OCI-LY7 (cell line): Measurements from ENCODE around the gene FAM107B. TPM values are rescaled to one million over a fixed set of nuclear protein-coding genes. Genes with fewer than 3 reads are reported as not detected.

ENCODE experiments used
- BruUV-seq: library from RNA; stranded (reverse); fragments of 400-500 nt; replicated peaks from 2 replicates; lab custom pipeline; 2021; lab: Mats Ljungman, UMichigan
- CTCF ChIA-PET: fragments of 300-600 bp; sonication (Branson Sonifier 250); formaldehyde crosslinking; loops from one replicate; lab custom pipeline; 2022; ENCODE audit warnings: antibody characterized with exemption; ENCODE audit not compliant: unreplicated experiment; lab: Charles Lee
- POLR2A ChIA-PET: fragments of 300-600 bp; sonication (Branson Sonifier 250); formaldehyde crosslinking; loops from one replicate; lab custom pipeline; 2022; ENCODE audit warnings: antibody characterized with exemption; lab: Charles Lee
- DNase-seq: peaks from one replicate; pipeline ENCODE4 v3.0.0-alpha.2; 2015; ENCODE audit warnings: low spot score
- H2AFZ ChIP-seq: fragments of 200-600 bp; sonication (generic), shearing (Covaris generic); 2 replicates; pipeline ENCODE4 v1.6.1; 2014; ENCODE audit warnings: mild to moderate bottlenecking, antibody characterized with exemption, low read length, moderate library complexity
- H3K27ac ChIP-seq: fragments of 200-600 bp; sonication (generic); 2 replicates; pipeline ENCODE4 v1.5.1; 2014; ENCODE audit warnings: mixed run types, low read depth, mild to moderate bottlenecking, moderate library complexity, low read length, inconsistent platforms; ENCODE audit not compliant: poor library complexity, severe bottlenecking
- H3K36me3 ChIP-seq: fragments of 200-600 bp; sonication (generic); 2 replicates; pipeline ENCODE4 v1.6.1; 2014; ENCODE audit warnings: mild to moderate bottlenecking, antibody characterized with exemption, low read length, moderate library complexity, mixed read lengths; ENCODE audit not compliant: insufficient read depth
- H3K4me1 ChIP-seq: fragments of 200-600 bp; sonication (generic); 2 replicates; pipeline ENCODE4 v1.5.1; 2014; ENCODE audit warnings: mild to moderate bottlenecking, low read length; ENCODE audit not compliant: insufficient read depth, poor library complexity, severe bottlenecking
- H3K4me2 ChIP-seq: fragments of 200-600 bp; sonication (generic); 2 replicates; pipeline ENCODE4 v1.6.1; 2014; ENCODE audit warnings: mild to moderate bottlenecking, low read length
- H3K4me3 ChIP-seq: fragments of 200-600 bp; sonication (generic); 2 replicates; pipeline ENCODE4 v1.5.1; 2014; ENCODE audit warnings: mild to moderate bottlenecking, low read depth, low read length; ENCODE audit not compliant: poor library complexity, severe bottlenecking
- H3K79me2 ChIP-seq: fragments of 200-600 bp; sonication (generic); 2 replicates; pipeline ENCODE4 v1.6.1; 2016; ENCODE audit warnings: low read depth, mild to moderate bottlenecking, low read length, moderate library complexity, mixed read lengths; ENCODE audit not compliant: insufficient read depth
- H3K9me2 ChIP-seq: fragments of 200-600 bp; sonication (generic); 2 replicates; pipeline ENCODE4 v1.6.1; 2016; ENCODE audit warnings: mild to moderate bottlenecking, low read length, mixed read lengths; ENCODE audit not compliant: insufficient read depth
- H3K9me3 ChIP-seq: fragments of 200-600 bp; sonication (generic); 2 replicates; pipeline ENCODE4 v1.6.1; 2014; ENCODE audit warnings: mild to moderate bottlenecking, mixed run types, low read length, mixed read lengths
- H4K20me1 ChIP-seq: fragments of 200-600 bp; sonication (generic); 2 replicates; pipeline ENCODE4 v1.6.1; 2014; ENCODE audit warnings: mild to moderate bottlenecking, antibody characterized with exemption, low read length, moderate library complexity, mixed read lengths; ENCODE audit not compliant: insufficient read depth
- EZH2phosphoT487 ChIP-seq: fragments of 200-600 bp; sonication (generic); IDR thresholded peaks from 2 replicates; pipeline ENCODE4 v1.6.1; 2018; ENCODE audit warnings: low read depth, borderline replicate concordance, mild to moderate bottlenecking, mixed run types, antibody characterized with exemption, low read length, moderate library complexity, mixed read lengths
- intact Hi-C: fragments of 100-400 bp; cut with micrococcal nuclease; formaldehyde crosslinking; loops from one replicate; pipeline ENCODE4 v1.10.0; 2022; ENCODE audit not compliant: unreplicated experiment
- total RNA-seq, 2 experiments: library from RNA; depleted of rRNA in 1 of 2; stranded (reverse); fragments of >200 nt in 1 of 2; shearing (Covaris generic) in 1 of 2; gene quantifications; 2 replicates each; pipeline ENCODE4 v1.2.3, GENCODE V29; 2014 to 2022
- TF ChIP-seq, protein P1 (sequence below): fragments of 200-600 bp; sonication (generic); conservative IDR thresholded peaks from 2 replicates; pipeline ENCODE4 v1.5.1; 2014; ENCODE audit warnings: mild to moderate bottlenecking, antibody characterized with exemption, low read length, moderate library complexity, mixed read lengths

The FAM107B gene
- total RNA-seq, 2 experiments from 2014 or later: 114 to 398 TPM

DNA sequence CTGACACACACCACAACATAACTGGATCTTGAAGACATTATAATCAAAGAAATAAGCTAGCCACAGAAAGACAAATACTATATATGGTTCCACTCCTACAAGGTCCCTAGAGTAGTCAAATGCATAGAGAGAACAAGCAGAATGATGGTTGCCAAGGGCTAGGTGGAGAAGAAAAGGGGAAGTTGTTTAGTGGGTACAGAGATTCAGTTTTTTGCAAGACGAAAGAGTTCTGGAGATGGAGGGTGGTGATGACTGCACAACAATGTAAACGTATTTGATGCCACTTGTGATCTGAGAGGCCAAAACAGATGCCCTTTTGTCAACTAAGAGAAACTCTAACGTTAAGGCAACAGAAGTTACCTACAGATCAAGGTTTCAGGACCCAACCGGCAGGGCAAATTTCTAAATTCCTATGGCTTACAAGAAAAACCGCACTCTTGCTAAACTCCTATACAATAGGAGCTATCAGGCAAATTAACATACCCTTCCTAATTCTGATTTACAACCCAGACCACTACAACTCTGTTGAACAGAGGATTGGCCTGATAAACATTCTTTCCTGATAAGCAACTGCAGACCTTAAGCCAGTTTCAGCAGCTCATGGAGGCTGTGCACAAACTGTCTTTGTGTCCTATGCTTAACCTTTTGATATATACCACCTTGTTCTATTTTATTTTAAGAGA is 69.0 kb downstream of the FAM107B start:
- ChIA-PET POLR2A (interaction anchor here (0.6 to 1.1 kb wide), 5 partner anchors 16 to 162 kb away, joined by 3 read pairs; no protein-coding TSS in a partner anchor), CTCF (no interaction called here)
- DNase-seq: peak; percentile 37

DNA sequence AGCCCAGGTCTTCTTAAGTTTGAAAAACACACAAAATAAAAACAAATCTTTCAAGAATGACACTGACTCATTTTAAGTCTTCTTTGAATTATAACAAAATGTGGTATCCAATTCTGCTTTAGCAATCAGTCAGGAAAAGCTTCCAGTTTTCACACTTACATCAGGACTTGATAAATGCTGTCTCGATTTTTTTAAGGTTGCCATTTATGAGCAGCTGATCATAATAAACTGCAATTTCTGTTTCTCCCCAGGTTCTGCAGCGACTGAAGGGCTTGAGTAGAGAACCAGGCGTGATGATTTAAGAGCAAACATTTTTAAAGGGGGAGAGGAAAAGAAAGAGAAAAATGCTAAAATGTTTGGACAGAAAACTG is 71.1 kb downstream of the FAM107B start:
- CTCF ChIA-PET: no interaction called here
- Histone ChIP-seq H3K79me2 (no peaks in the 10 kb centered on the region), H4K20me1 (no peaks in the 10 kb centered on the region), H3K9me2 (no peaks in the 10 kb centered on the region), H3K4me3 (no peak overlapping the region), H3K4me1 (peaks cover 6% of the 10 kb centered on the region), H2AFZ (no peak overlapping the region), H3K4me2 (no peak overlapping the region), H3K27ac (no peak overlapping the region), H3K9me3 (no peaks in the 10 kb centered on the region), H3K36me3 (no peaks in the 10 kb centered on the region)
- POLR2A ChIA-PET: no interaction called here
- BruUV-seq: no TSS peak
- TF ChIP-seq EZH2phosphoT487: no peak
- TF ChIP-seq, protein P1, sequence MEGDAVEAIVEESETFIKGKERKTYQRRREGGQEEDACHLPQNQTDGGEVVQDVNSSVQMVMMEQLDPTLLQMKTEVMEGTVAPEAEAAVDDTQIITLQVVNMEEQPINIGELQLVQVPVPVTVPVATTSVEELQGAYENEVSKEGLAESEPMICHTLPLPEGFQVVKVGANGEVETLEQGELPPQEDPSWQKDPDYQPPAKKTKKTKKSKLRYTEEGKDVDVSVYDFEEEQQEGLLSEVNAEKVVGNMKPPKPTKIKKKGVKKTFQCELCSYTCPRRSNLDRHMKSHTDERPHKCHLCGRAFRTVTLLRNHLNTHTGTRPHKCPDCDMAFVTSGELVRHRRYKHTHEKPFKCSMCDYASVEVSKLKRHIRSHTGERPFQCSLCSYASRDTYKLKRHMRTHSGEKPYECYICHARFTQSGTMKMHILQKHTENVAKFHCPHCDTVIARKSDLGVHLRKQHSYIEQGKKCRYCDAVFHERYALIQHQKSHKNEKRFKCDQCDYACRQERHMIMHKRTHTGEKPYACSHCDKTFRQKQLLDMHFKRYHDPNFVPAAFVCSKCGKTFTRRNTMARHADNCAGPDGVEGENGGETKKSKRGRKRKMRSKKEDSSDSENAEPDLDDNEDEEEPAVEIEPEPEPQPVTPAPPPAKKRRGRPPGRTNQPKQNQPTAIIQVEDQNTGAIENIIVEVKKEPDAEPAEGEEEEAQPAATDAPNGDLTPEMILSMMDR: no peak
- no peak for DNase-seq
- intact Hi-C loops: no loop called here

More for the DNA sequence above, 69.0 kb downstream of the FAM107B start:
- Histone ChIP-seq H3K27ac (no peak overlapping the region), H3K79me2 (no peaks in the 10 kb centered on the region), H3K36me3 (no peaks in the 10 kb centered on the region), H3K4me3 (no peak overlapping the region), H2AFZ (no peak overlapping the region), H3K4me1 (peaks cover 6% of the 10 kb centered on the region), H3K9me3 (no peaks in the 10 kb centered on the region), H4K20me1 (no peaks in the 10 kb centered on the region), H3K4me2 (no peak overlapping the region), H3K9me2 (no peaks in the 10 kb centered on the region)
- intact Hi-C loops: no loop called here
- TF ChIP-seq, protein P1: no peak
- no peak for TF ChIP-seq EZH2phosphoT487
- no TSS peak for BruUV-seq

GRCh38 chr10:14701466-14701865 is 73.2 kb downstream of the FAM107B start:
- ChIA-PET CTCF (no interaction called here), POLR2A (no interaction called here)

More at GRCh38 chr10:14701466-14701865, 73.2 kb downstream of the FAM107B start:
- Histone ChIP-seq H2AFZ (no peak overlapping the region), H3K36me3 (no peaks in the 10 kb centered on the region), H3K9me3 (no peaks in the 10 kb centered on the region), H3K4me2 (no peak overlapping the region), H4K20me1 (no peaks in the 10 kb centered on the region), H3K79me2 (no peaks in the 10 kb centered on the region), H3K4me1 (peaks cover 6% of the 10 kb centered on the region), H3K9me2 (no peaks in the 10 kb centered on the region), H3K27ac (no peak overlapping the region), H3K4me3 (no peak overlapping the region)
- no TSS peak for BruUV-seq
- no peak for DNase-seq
- intact Hi-C loops: no loop called here
- TF ChIP-seq EZH2phosphoT487: no peak
- TF ChIP-seq, protein P1: no peak
